GM21423 (cell line): ENCODE results near the gene CYP46A1.

Source experiments
- ATAC-seq: cut with Tn5 transposase; IDR thresholded peaks from one replicate; pipeline ENCODE4 v1.9.1; 2021; ENCODE audit warnings: mild to moderate bottlenecking, moderate library complexity; ENCODE audit not compliant: unreplicated experiment

The CYP46A1 gene

GRCh38 chr14:99727096-99727870, 43.2 kb downstream of the CYP46A1 start:
- no peak for ATAC-seq

GRCh38 chr14:99728231-99728920, 44.3 kb downstream of the CYP46A1 start:
- no peak for ATAC-seq

- ATAC-seq: no peak
Measured at GRCh38 chr14:99728981-99729451, 44.9 kb downstream of the CYP46A1 start.

GRCh38 chr14:99729991-99730875, 46.1 kb downstream of the CYP46A1 start:
- peak; percentile 66 for ATAC-seq

GRCh38 chr14:99730876-99731546, 46.9 kb downstream of the CYP46A1 start:
- no peak for ATAC-seq

GRCh38 chr14:99731547-99732435, 47.7 kb downstream of the CYP46A1 start:
- ATAC-seq: no peak

- ATAC-seq: no peak
Measured at GRCh38 chr14:99732436-99733210, 48.5 kb downstream of the CYP46A1 start.

GRCh38 chr14:99733211-99733539, 49.1 kb downstream of the CYP46A1 start:
- ATAC-seq: no peak

GRCh38 chr14:99733540-99734405, 49.7 kb downstream of the CYP46A1 start:
- ATAC-seq: no peak

- ATAC-seq: no peak
Measured at GRCh38 chr14:99734406-99735051, 50.4 kb downstream of the CYP46A1 start.

- no peak for ATAC-seq
Measured at GRCh38 chr14:99735189-99736135, 51.4 kb downstream of the CYP46A1 start.

GRCh38 chr14:99736603-99737371, 52.7 kb downstream of the CYP46A1 start:
- no peak for ATAC-seq

GRCh38 chr14:99737451-99737951, 53.4 kb downstream of the CYP46A1 start:
- no peak for ATAC-seq

- ATAC-seq: no peak
Measured at GRCh38 chr14:99737956-99738667, 54.0 kb downstream of the CYP46A1 start.

GRCh38 chr14:99740411-99740810, 56.3 kb downstream of the CYP46A1 start:
- no peak for ATAC-seq
